Measurements from ENCODE around the gene SEC63.

Gene SEC63

DNA sequence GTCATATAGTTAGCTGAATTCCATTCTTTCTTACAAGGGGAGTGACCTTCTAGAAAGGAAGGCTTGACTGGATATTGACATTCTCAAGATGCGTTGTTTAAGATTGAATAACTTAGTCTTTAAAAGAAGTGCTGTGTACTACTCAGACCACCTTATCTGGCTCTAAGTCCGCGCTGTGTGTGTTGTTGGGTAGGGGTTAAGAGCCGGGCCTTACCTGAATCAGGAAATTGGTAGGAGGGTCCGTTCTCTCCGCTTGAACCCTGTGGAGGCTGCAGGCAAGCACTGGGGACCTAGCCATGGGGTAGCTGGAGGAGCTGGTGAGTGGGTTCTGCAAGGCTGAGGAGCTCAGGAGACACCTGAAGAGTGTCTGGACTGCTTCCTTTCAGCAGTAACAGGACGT lies 124.9 kb downstream of the SEC63 start:
- H3K9me3 ChIP-seq (ENCODE audit: severe bottlenecking) = no peaks in the 10 kb centered on the region
- H3K27me3 ChIP-seq (ENCODE audit: insufficient read depth, low read depth, severe bottlenecking) = no peaks in the 10 kb centered on the region
- H3K4me3 ChIP-seq (ENCODE audit: low read depth, low read length) = no peak overlapping the region
- TF ChIP-seq, protein P1, sequence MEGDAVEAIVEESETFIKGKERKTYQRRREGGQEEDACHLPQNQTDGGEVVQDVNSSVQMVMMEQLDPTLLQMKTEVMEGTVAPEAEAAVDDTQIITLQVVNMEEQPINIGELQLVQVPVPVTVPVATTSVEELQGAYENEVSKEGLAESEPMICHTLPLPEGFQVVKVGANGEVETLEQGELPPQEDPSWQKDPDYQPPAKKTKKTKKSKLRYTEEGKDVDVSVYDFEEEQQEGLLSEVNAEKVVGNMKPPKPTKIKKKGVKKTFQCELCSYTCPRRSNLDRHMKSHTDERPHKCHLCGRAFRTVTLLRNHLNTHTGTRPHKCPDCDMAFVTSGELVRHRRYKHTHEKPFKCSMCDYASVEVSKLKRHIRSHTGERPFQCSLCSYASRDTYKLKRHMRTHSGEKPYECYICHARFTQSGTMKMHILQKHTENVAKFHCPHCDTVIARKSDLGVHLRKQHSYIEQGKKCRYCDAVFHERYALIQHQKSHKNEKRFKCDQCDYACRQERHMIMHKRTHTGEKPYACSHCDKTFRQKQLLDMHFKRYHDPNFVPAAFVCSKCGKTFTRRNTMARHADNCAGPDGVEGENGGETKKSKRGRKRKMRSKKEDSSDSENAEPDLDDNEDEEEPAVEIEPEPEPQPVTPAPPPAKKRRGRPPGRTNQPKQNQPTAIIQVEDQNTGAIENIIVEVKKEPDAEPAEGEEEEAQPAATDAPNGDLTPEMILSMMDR (IDR thresholded peaks at IDR 0.05; ENCODE audit: low read depth, low read length) = no peak
- no peak overlapping the region for H3K27ac ChIP-seq
- DNase-seq = no peak
- H3K36me3 ChIP-seq = no peaks in the 10 kb centered on the region

DNA sequence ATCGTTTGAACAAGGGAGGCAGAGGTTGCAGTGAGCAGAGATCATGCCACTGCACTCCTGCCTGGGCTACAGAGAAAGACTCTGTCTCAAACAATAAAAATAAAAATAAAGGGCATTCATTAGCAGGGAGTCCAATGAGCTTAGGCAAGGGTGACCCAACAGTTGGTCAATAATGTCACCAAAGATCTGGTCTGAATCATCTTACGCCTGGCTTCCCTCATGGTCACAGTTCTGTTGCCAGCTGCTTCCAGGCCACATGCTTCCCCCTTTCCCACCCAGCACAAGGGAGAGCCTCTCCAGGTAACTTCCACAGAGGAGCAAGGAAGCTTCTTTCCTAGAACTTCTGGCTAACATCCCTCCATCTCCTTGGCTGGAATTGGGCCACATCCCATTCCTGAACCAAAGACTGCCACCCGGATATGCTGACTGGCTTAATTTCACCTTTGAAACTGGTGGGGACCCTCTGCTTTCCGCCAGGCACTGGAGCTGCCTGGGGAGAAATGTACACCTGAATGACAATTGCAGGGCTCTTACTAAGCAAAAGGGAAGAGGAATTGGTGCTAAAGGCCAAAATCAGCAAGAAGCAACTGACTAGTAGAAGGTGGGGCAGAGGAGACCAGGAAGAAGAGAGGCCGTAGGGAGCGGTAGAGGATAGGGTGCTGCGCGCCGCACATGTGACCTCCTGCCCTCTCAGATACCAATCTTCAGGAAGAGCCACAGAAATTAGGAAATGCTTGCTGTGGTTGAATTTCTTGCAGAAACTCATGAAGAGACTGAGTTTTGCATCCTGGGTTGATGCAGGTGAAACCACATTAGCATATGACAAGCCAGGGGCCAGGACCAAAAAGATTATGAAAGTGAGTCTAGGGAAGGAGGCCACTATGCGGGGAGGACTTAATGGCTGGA lies 125.6 kb downstream of the SEC63 start:
- DNase-seq = no peak
- Histone ChIP-seq H3K4me3 (ENCODE audit: low read depth, low read length) (no peak overlapping the region), H3K27ac (no peak overlapping the region), H3K27me3 (ENCODE audit: insufficient read depth, low read depth, severe bottlenecking) (no peaks in the 10 kb centered on the region), H3K36me3 (no peaks in the 10 kb centered on the region), H3K9me3 (ENCODE audit: severe bottlenecking) (no peaks in the 10 kb centered on the region)
- TF ChIP-seq, protein P1 (IDR thresholded peaks at IDR 0.05; ENCODE audit: low read depth, low read length) = no peak

DNA sequence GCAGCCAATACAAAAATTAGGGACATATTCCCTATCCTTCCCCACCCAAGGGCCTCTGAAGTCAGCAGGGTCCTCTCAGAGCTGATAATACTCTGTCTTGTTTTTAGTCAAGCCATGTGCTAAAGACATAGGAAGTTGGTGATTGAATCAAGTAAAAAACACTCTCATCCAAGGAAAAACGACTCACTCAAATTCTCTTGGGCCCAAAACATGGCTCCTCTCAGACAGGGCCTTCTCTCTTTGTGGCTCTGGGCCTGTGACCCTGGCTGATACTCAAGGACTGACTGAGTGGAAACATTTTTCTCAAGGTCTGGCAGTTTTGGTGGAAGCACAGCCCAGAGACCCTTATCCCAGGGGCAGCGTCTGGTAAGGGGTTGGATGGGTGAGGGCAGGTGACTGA lies 127.9 kb downstream of the SEC63 start:
- Histone ChIP-seq H3K27me3 (ENCODE audit: insufficient read depth, low read depth, severe bottlenecking) (no peaks in the 10 kb centered on the region), H3K36me3 (no peaks in the 10 kb centered on the region), H3K4me3 (ENCODE audit: low read depth, low read length) (no peak overlapping the region), H3K9me3 (ENCODE audit: severe bottlenecking) (no peaks in the 10 kb centered on the region), H3K27ac (no peak overlapping the region)
- TF ChIP-seq, protein P1 (IDR thresholded peaks at IDR 0.05; ENCODE audit: low read depth, low read length) = no peak
- no peak for DNase-seq

DNA sequence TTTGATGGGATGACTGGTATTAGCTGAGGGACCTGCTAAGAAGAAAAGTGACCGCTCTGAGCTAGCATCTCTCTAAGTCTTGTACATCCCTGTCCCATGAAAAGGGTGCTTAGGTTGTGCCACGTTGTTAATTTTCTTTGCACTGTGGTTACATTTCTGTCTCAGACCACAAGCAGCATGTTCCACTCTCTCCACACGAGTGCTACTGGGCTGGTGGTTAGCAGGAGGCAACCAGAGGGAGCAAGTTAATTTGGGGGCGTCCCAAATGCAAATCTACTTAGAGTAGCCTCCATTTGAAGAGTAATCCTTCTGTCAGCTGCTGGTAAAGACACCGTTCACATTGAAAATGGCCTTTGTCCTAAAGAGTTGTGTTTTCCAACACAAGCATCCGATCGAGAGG lies 130.5 kb downstream of the SEC63 start:
- no peaks in the 10 kb centered on the region for H3K9me3 ChIP-seq (ENCODE audit: severe bottlenecking)
- no peak overlapping the region for H3K4me3 ChIP-seq (ENCODE audit: low read depth, low read length)
- no peaks in the 10 kb centered on the region for H3K27me3 ChIP-seq (ENCODE audit: insufficient read depth, low read depth, severe bottlenecking)
- no peaks in the 10 kb centered on the region for H3K36me3 ChIP-seq
- TF ChIP-seq, protein P1 (IDR thresholded peaks at IDR 0.05; ENCODE audit: low read depth, low read length) = no peak
- no peak overlapping the region for H3K27ac ChIP-seq
- no peak for DNase-seq

DNA sequence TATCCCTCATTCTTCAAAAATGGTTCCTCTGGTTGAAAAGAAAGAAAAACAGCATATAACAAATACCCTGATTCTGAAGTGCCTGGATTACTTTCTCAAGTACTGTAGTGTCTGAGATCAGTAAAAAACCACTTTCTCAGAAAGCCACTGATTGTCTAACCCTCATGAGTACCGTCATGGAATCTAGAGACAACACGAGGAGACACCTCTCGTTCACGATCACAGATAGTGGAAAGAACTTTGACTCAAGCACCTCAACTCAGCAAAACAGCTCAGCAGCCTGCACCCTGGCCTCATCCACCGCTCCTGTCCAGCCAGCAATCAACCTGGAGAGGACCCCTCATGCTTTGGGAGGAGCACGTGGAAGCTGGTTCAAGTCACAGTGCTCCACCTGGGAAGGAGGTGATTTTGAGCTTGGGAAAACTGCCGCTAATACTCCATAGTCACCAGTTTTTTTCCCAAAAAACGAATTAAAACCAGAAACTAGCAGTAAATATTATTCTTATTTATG lies 134.9 kb downstream of the SEC63 start:
- DNase-seq = no peak
- Histone ChIP-seq H3K36me3 (no peaks in the 10 kb centered on the region), H3K27me3 (ENCODE audit: insufficient read depth, low read depth, severe bottlenecking) (no peaks in the 10 kb centered on the region), H3K4me3 (ENCODE audit: low read depth, low read length) (no peak overlapping the region), H3K27ac (no peak overlapping the region), H3K9me3 (ENCODE audit: severe bottlenecking) (no peaks in the 10 kb centered on the region)
- TF ChIP-seq, protein P1 (IDR thresholded peaks at IDR 0.05; ENCODE audit: low read depth, low read length) = no peak

Data from WERI-Rb-1 (cell line).